HuH-7 (cell line): ENCODE results near the gene ESRRA.

Experiments used
- DNase-seq: peaks from one replicate; pipeline ENCODE4 v3.0.0; 2011; ENCODE audit warnings: low spot score

ESRRA gene

GRCh38 chr11:64352099-64352994, 47.0 kb downstream of the ESRRA start:
- DNase-seq, result no peak

- no peak for DNase-seq
These were observed 47.8 kb downstream of the ESRRA start for GRCh38 chr11:64352995-64353714.

- DNase-seq, result no peak
These were observed 48.6 kb downstream of the ESRRA start for GRCh38 chr11:64353715-64354506.

GRCh38 chr11:64355078-64355940, 50.0 kb downstream of the ESRRA start:
- peak; percentile 94 for DNase-seq

- DNase-seq, result peak; percentile 79
These were observed 51.4 kb downstream of the ESRRA start for GRCh38 chr11:64356498-64357411.

- no peak for DNase-seq
These were observed 52.1 kb downstream of the ESRRA start for GRCh38 chr11:64357446-64357845.

- DNase-seq, result no peak
These were observed 52.7 kb downstream of the ESRRA start for GRCh38 chr11:64357904-64358535.

- no peak for DNase-seq
These were observed 53.2 kb downstream of the ESRRA start for GRCh38 chr11:64358536-64358906.

- DNase-seq, result peak; percentile 58
These were observed 53.8 kb downstream of the ESRRA start, which contains the start of gene RPS6KA4 for GRCh38 chr11:64358907-64359711. RPS6KA4 (plus strand) TSS chr11:64359162; CDS start chr11:64359236, 74 bp downstream.

- no peak for DNase-seq
These were observed 54.6 kb downstream of the ESRRA start for GRCh38 chr11:64359712-64360445.

GRCh38 chr11:64360448-64360921, 55.2 kb downstream of the ESRRA start:
- DNase-seq, result no peak

- no peak for DNase-seq
These were observed 56.3 kb downstream of the ESRRA start for GRCh38 chr11:64361659-64362058.

GRCh38 chr11:64362339-64362738, 57.0 kb downstream of the ESRRA start:
- DNase-seq, result no peak

GRCh38 chr11:64364435-64364834, 59.1 kb downstream of the ESRRA start:
- no peak for DNase-seq

GRCh38 chr11:64364911-64365310, 59.6 kb downstream of the ESRRA start:
- DNase-seq, result no peak
